Right lobe of liver (tissue), 6 donors: ENCODE data around the gene TTC7B. TPM values are rescaled to one million over a fixed set of nuclear protein-coding genes. Genes with fewer than 3 reads are reported as not detected.

Experiments used
- ATAC-seq, 4 donors: fragments of 200-7000 bp; cut with Tn5 transposase; one replicate each; pipeline ENCODE4 v1.9.1; 2020; ENCODE audit warnings: mild to moderate bottlenecking in 4 of 4, moderate library complexity in 4 of 4
- DNase-seq, 3 donors: peaks; one replicate each; pipeline ENCODE4 v3.0.0-alpha.2; 2020
- H3K27ac ChIP-seq, 3 donors: fragments of 200-600 bp; one replicate each; pipeline ENCODE4 v1.8.0; 2022
- H3K27me3 ChIP-seq, 2 donors: fragments of 200-600 bp; one replicate each; pipeline ENCODE4 v1.8.0; 2022
- H3K36me3 ChIP-seq, 4 donors: fragments of 200-600 bp; sonication (generic) in 1 of 4; one replicate each; pipeline versions ENCODE4 v1.5.1 to v1.8.0; 2017 to 2022; ENCODE audit warnings: control low read depth in 1 of 4
- H3K4me1 ChIP-seq, 4 donors: fragments of 200-600 bp; sonication (generic) in 1 of 4; one replicate each; pipeline versions ENCODE4 v1.5.1 to v1.8.0; 2017 to 2022; ENCODE audit warnings: control low read depth in 1 of 4
- H3K4me3 ChIP-seq, 3 donors: fragments of 200-600 bp; one replicate each; pipeline ENCODE4 v1.8.0; 2022
- H3K9me3 ChIP-seq, 4 donors: fragments of 200-600 bp; sonication (generic) in 1 of 4; one replicate each; pipeline versions ENCODE4 v1.5.1 to v1.8.0; 2017 to 2022; ENCODE audit warnings: control low read depth in 1 of 4
- POLR2A ChIP-seq: fragments of 450-650 bp; IDR thresholded peaks from one replicate; pipeline ENCODE4 v1.6.1; 2017; ENCODE audit warnings: antibody characterized with exemption, mild to moderate bottlenecking
- WGBS: methylation state at CpG from one replicate; pipeline ENCODE4 v1.1.6; 2018; ENCODE audit warnings: low coverage, low lambda C conversion rate; ENCODE audit not compliant: insufficient coverage; ENCODE audit errors: missing lambda C conversion rate; 5-methylcytosine and 5-hydroxymethylcytosine counted together
- intact Hi-C, 2 donors: fragments of 100-400 bp; cut with DNase I; formaldehyde crosslinking; loops; one replicate each; pipeline versions ENCODE4 v1.11.2 to v1.14.1; 2022
- total RNA-seq, 6 experiments: library from RNA; depleted of rRNA in 2 of 6; stranded (reverse); fragments of >200 nt in 2 of 6; fragmentation: NEBNext Ultra II Directional in 3 of 6; extraction: Animal tissue kit (Norgen Biotek cat#: 25700) in 3 of 6; gene quantifications; one replicate each; pipeline versions ENCODE4 v1.1.0 to v1.2.4, GENCODE V29; 2016 to 2023
- TF ChIP-seq, protein P1 (sequence below), 4 donors: fragments of 200-600 bp in 3 of 4; fragments of 450-650 bp in 1 of 4; IDR thresholded peaks; one replicate each; pipeline versions ENCODE4 v1.5.1 to v1.8.0; 2016 to 2022; ENCODE audit warnings: antibody characterized with exemption in 4 of 4, mild to moderate bottlenecking in 2 of 4
- donor health status: DM: no; HTN: yes; CAD: no.
- donor health status: DM: no; HTN: no; CAD: no.
- donor health status: DM: no; HTN: no; CAD: no.
- donor health status: DM: no; HTN: yes; CAD: no.
- donor health status: DM: no; HTN: yes; CAD: no.

TTC7B gene
- total RNA-seq, 6 experiments from 2014 or later: 18.4 to 56.1 (median 37.5) TPM

DNA sequence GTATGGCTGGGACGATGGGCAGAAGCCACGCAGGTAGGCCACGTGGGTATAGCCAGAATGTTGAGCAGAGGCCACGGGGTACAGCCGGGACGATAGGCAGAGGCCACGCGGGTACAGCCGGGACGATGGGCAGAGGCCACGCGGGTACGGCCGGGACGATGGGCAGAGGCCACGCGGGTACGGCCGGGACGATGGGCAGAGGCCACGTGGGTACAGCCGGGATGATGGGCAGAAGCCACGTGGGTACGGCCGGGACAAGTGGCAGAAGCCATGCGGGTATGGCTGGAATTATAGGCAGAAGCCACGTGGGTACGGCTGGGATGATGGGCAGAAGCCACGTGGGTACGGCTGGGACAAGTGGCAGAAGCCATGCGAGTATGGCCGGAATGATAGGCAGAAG, 195.0 kb downstream of the TTC7B start:
- intact Hi-C loops: no loop called here
- Histone ChIP-seq H3K4me1 (no peaks in the 10 kb centered on the region), H3K27me3 (no peaks in the 10 kb centered on the region), H3K4me3 (no peak overlapping the region), H3K27ac (no peak overlapping the region), H3K36me3 (no peaks in the 10 kb centered on the region), H3K9me3 (no peaks in the 10 kb centered on the region)
- DNase-seq (no peak), ATAC-seq (no peak)
- 96% methylated on average over 14 of the region's 32 CpGs for WGBS
- TF ChIP-seq, protein P1, sequence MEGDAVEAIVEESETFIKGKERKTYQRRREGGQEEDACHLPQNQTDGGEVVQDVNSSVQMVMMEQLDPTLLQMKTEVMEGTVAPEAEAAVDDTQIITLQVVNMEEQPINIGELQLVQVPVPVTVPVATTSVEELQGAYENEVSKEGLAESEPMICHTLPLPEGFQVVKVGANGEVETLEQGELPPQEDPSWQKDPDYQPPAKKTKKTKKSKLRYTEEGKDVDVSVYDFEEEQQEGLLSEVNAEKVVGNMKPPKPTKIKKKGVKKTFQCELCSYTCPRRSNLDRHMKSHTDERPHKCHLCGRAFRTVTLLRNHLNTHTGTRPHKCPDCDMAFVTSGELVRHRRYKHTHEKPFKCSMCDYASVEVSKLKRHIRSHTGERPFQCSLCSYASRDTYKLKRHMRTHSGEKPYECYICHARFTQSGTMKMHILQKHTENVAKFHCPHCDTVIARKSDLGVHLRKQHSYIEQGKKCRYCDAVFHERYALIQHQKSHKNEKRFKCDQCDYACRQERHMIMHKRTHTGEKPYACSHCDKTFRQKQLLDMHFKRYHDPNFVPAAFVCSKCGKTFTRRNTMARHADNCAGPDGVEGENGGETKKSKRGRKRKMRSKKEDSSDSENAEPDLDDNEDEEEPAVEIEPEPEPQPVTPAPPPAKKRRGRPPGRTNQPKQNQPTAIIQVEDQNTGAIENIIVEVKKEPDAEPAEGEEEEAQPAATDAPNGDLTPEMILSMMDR (IDR thresholded peaks at IDR 0.05): no peak
- TF ChIP-seq POLR2A: no peak

DNA sequence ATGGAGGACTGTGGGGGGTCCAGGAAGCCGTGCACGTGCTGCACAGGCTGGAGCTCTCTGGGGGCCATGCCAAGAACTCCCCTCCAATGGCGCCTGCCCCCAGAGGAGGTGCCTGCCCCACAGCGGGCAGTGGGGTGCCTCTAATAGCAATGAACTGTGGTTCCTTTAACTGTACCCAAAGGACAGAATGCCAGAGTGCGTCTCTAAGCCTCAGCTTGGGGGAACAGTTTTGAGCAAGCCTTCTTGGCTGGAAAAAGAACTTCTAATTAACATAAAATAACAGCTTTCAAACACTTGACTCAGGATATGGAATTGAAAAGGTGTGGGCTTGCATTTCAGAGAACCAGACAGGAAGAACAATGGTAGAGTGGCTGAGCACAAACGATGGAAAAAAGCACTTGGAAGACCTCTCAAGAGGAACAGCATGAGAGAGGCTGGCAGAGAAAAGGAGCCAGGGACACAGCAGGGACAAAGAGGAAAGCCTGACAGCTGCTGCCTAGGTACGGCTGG, 195.6 kb downstream of the TTC7B start:
- 84% methylated on average over 5 of the region's 7 CpGs for WGBS
- H3K27me3 ChIP-seq: no peaks in the 10 kb centered on the region
- no peaks in the 10 kb centered on the region for H3K9me3 ChIP-seq
- no peak overlapping the region for H3K4me3 ChIP-seq
- ATAC-seq (no peak), DNase-seq (no peak)
- H3K36me3 ChIP-seq: no peaks in the 10 kb centered on the region
- H3K27ac ChIP-seq: no peak overlapping the region
- TF ChIP-seq POLR2A: no peak
- TF ChIP-seq, protein P1 (IDR thresholded peaks at IDR 0.05): no peak
- intact Hi-C loops: no loop called here
- no peaks in the 10 kb centered on the region for H3K4me1 ChIP-seq

DNA sequence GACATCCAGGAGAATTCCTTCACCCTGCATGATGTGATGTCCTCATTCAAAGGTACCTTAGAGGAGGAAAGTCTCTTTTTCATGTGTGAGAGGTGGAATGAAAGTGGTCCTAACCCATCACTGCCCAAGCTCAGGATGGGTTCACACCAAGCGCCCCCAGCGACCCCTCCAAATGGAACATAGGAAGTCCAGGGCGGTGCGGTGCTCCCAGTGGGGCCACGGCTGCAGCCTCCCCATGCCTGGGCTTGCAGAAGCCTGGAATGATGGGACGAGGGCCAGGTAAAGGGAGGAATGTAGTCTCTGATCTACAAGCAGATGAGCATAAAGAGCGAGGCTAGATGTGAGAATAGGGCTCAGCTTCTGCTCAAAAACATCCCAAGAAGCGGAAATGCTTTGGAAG, 196.3 kb downstream of the TTC7B start:
- intact Hi-C loops: no loop called here
- DNase-seq (no peak), ATAC-seq (no peak)
- 88% methylated on average over 2 of the region's 8 CpGs for WGBS
- H3K36me3 ChIP-seq: no peaks in the 10 kb centered on the region
- H3K4me1 ChIP-seq: no peaks in the 10 kb centered on the region
- no peaks in the 10 kb centered on the region for H3K9me3 ChIP-seq
- no peak overlapping the region for H3K27ac ChIP-seq
- no peak for TF ChIP-seq POLR2A
- TF ChIP-seq, protein P1 (IDR thresholded peaks at IDR 0.05): no peak
- H3K27me3 ChIP-seq: no peaks in the 10 kb centered on the region
- no peak overlapping the region for H3K4me3 ChIP-seq

DNA sequence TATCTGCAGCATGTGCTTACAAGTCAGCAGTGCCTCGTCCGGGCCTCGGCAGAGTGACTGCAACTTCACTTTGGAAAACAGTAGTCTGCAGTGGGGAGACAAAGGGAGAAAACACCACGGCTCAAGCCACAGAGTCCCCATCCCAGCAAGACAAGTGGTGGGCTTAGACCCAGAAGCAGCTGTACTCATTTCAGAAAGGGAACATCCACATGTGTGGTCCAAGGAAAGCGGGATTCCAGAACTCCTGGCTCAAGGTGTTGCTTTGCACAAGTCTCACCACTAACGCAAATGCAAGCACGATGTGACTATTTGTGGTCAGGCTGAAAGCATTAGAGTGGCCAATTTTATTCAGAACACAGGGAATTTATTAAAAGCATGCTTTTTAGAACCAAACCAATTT, 198.3 kb downstream of the TTC7B start:
- DNase-seq: no peak
- no peaks in the 10 kb centered on the region for H3K36me3 ChIP-seq
- intact Hi-C loops: no loop called here
- no peaks in the 10 kb centered on the region for H3K9me3 ChIP-seq
- no peaks in the 10 kb centered on the region for H3K27me3 ChIP-seq
- TF ChIP-seq POLR2A: no peak
- TF ChIP-seq, protein P1 (IDR thresholded peaks at IDR 0.05): no peak
- no peak overlapping the region for H3K27ac ChIP-seq
- 90% methylated on average over 6 of the region's 7 CpGs for WGBS
- no peaks in the 10 kb centered on the region for H3K4me1 ChIP-seq
- ATAC-seq: no peak
- no peak overlapping the region for H3K4me3 ChIP-seq

DNA sequence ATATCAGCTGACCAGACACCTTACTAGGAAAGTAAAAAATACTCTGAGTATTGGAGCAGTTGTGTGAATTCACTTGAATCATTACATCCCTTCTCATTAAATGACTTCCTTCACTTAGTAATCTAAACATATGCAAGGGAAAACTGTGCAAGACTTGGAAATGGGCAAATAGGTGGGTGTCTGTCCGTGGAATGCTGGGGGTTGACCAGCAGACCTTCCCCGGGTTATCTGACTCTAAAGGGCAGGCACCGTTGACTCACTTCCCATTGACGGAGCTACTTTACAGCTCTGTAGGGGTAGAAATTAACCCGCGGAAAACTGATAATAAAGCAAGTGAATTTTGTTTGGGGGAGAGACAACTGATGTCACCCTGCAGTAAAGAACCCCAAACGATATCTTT, 199.3 kb downstream of the TTC7B start:
- Histone ChIP-seq H3K36me3 (no peaks in the 10 kb centered on the region), H3K27me3 (no peaks in the 10 kb centered on the region), H3K4me1 (no peaks in the 10 kb centered on the region), H3K4me3 (no peak overlapping the region), H3K27ac (no peak overlapping the region), H3K9me3 (no peaks in the 10 kb centered on the region)
- TF ChIP-seq POLR2A: no peak
- TF ChIP-seq, protein P1 (IDR thresholded peaks at IDR 0.05): no peak
- WGBS: 73% methylated on average over 7 of the region's 7 CpGs
- peak in 2 of 4 donors; percentile 52 to 57 for ATAC-seq
- intact Hi-C loops: no loop called here
- no peak for DNase-seq
